ENCODE data around the gene PPID.
A peak's percentile ranks its signal among the peaks of the same experiment; 100 is the strongest.
"Not testable (repeated sequence)": the region's sequence is repeated elsewhere in the genome, so short reads cannot be mapped to it uniquely, and the experiment has no call there.

Gene PPID

GRCh38 chr4:158722917-158723793 lies at the start of gene PPID:
Gene PPID (minus strand): TSS chr4:158723396. CDS start chr4:158723288, 108 bp downstream.
- peak; percentile 62 to 74 for DNase-seq (ENCODE audit: low read depth in 1 of 2, low spot score in 1 of 2)

- no peak for DNase-seq (ENCODE audit: low read depth in 1 of 2, low spot score in 1 of 2)
These were observed 48.6 kb upstream of the PPID start for GRCh38 chr4:158771776-158772175.

GRCh38 chr4:158770671-158771070 lies 47.5 kb upstream of the PPID start:
- DNase-seq (ENCODE audit: low read depth in 1 of 2, low spot score in 1 of 2), result no peak

- peak; percentile 4 to 19 for DNase-seq (ENCODE audit: low read depth in 1 of 2, low spot score in 1 of 2)
These were observed 46.2 kb upstream of the PPID start for GRCh38 chr4:158769175-158769921.

- DNase-seq (ENCODE audit: low read depth in 1 of 2, low spot score in 1 of 2), result peak; percentile 39 to 60
These were observed 45.5 kb upstream of the PPID start, which contains the start of gene FNIP2 for GRCh38 chr4:158768555-158769174. Gene FNIP2 (plus strand): TSS chr4:158769026. CDS start chr4:158769213, 187 bp downstream.

- DNase-seq (ENCODE audit: low read depth in 1 of 2, low spot score in 1 of 2), result no peak
These were observed 44.3 kb upstream of the PPID start for GRCh38 chr4:158767451-158767850.

GRCh38 chr4:158766434-158767044 lies 43.3 kb upstream of the PPID start:
- no peak for DNase-seq (ENCODE audit: low read depth in 1 of 2, low spot score in 1 of 2)

- DNase-seq (ENCODE audit: low read depth in 1 of 2, low spot score in 1 of 2), result no peak
These were observed 40.3 kb upstream of the PPID start for GRCh38 chr4:158763462-158763861.

GRCh38 chr4:158762553-158762952 lies 39.4 kb upstream of the PPID start:
- DNase-seq (ENCODE audit: low read depth in 1 of 2, low spot score in 1 of 2), result no peak

GRCh38 chr4:158760866-158761265 lies 37.7 kb upstream of the PPID start:
- no peak for DNase-seq (ENCODE audit: low read depth in 1 of 2, low spot score in 1 of 2)

GRCh38 chr4:158759539-158759938 lies 36.3 kb upstream of the PPID start:
- not testable (repeated sequence) for DNase-seq (ENCODE audit: low read depth in 1 of 2, low spot score in 1 of 2)

GRCh38 chr4:158758703-158759102 lies 35.5 kb upstream of the PPID start:
- no peak for DNase-seq (ENCODE audit: low read depth in 1 of 2, low spot score in 1 of 2)

GRCh38 chr4:158758142-158758541 lies 34.9 kb upstream of the PPID start:
- no peak for DNase-seq (ENCODE audit: low read depth in 1 of 2, low spot score in 1 of 2)

GRCh38 chr4:158756588-158756987 lies 33.4 kb upstream of the PPID start:
- DNase-seq (ENCODE audit: low read depth in 1 of 2, low spot score in 1 of 2), result no peak

- DNase-seq (ENCODE audit: low read depth in 1 of 2, low spot score in 1 of 2), result not testable (repeated sequence)
These were observed 32.6 kb upstream of the PPID start for GRCh38 chr4:158755819-158756218.

GRCh38 chr4:158754385-158755180 lies 31.4 kb upstream of the PPID start:
- no peak for DNase-seq (ENCODE audit: low read depth in 1 of 2, low spot score in 1 of 2)

GRCh38 chr4:158750379-158750778 lies 27.2 kb upstream of the PPID start:
- no peak for DNase-seq (ENCODE audit: low read depth in 1 of 2, low spot score in 1 of 2)

- not testable (repeated sequence) for DNase-seq (ENCODE audit: low read depth in 1 of 2, low spot score in 1 of 2)
These were observed 23.3 kb upstream of the PPID start for GRCh38 chr4:158746537-158746936.

- DNase-seq (ENCODE audit: low read depth in 1 of 2, low spot score in 1 of 2), result no peak
These were observed 18.3 kb upstream of the PPID start for GRCh38 chr4:158741326-158742021.

GRCh38 chr4:158739600-158739999 lies 16.4 kb upstream of the PPID start:
- DNase-seq (ENCODE audit: low read depth in 1 of 2, low spot score in 1 of 2), result no peak
